Smooth muscle cell of the brain vasculature (primary cell): ENCODE data around the gene TCF12.
"Not testable (repeated sequence)": the region's sequence is repeated elsewhere in the genome, so short reads cannot be mapped to it uniquely, and the experiment has no call there.

Experiments used
- DNase-seq: peaks from one replicate; pipeline ENCODE4 v3.0.0-alpha.2; 2012; ENCODE audit warnings: low read depth, low spot score

The TCF12 gene

DNA sequence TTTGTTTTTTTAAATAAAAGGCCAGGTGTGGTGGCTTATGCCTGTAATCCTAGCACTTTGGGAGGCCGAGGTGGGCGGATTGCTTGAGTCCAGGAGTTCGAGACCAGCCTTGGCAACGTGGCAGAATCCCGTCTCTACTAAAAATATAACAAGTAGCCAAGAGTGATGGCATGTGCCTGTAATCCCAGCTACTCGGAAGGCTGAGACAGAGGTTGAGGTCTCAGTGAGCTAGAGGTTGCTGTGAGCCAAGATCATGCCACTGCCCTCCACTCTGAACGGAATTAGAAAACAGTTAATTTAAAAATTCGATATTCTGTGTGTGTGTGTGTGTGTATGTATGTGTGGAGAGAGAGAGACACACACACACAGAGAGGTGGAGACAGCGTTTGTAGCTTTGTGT is 58.8 kb downstream of the TCF12 start:
- no peak for DNase-seq

DNA sequence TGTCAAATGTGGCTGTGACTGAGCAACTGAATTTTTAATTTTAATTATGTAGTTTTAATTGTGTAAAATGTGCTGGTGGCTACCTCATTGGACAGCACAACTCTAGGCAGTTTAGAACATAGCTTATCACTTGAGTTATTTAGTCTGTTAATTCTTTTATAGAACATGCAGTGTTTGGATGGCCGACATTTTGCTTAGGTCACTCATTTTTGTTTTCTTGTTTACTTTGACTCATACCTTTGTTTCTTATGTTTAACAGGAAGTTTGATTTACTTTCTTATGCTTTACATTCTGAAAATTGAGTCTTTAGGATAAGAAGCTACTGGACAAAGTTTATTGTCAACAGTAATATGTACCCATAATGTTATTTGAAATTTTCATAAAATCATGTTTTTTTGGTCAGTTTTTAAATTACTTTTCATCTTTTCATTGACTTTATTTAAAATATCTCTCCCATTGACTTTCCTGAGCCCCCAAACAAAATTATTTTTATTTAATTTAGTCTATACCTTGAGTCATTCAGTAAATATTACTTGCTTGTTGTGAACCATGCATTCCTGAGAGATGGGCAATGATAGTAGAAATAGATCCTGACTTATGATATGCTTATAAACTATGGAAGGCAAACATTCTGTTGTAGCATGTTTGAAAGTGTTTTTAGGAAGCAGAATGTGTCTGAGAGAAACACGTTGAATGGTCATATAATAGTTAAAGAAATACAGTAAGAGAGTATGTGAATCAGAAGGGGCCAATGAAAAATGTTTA is 60.6 kb downstream of the TCF12 start:
- no peak for DNase-seq

DNA sequence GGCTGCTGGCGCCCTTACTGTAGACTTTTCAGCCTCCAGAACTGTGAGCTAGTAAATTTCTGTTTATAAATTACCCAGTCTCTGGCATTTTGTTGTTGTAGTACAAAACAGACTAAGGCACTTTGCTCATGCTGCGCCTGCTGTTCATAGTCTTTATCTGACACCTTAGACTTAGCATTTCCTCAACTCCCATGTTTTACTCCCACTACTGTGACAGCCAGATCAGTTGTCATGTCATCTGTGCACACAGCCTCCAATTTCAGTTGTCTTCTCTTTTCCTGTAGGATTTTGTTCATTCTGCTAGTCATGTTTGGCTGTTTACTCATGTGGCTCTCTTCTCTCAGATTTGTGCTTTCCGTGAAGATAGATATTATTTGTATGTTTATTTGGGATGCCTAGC is 62.0 kb downstream of the TCF12 start:
- no peak for DNase-seq

DNA sequence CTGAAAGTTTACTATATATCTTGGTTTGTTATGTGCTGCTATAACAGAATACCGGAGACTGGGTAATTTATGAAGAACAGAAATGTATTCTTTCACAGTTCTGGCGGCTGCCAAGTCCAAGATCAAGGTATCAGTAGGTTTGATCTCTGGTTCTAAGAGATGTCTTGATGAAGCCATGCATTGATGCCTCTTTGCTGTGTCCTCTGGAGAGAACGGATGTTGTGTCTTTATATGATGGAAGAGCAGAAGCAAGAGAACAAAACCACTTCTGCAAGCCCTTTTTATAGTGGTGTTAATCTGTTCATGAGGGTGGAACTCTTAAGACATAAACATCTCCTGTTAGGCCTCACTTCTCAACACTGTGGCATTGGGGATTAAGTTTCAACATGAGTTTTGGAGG is 62.7 kb downstream of the TCF12 start:
- no peak for DNase-seq

DNA sequence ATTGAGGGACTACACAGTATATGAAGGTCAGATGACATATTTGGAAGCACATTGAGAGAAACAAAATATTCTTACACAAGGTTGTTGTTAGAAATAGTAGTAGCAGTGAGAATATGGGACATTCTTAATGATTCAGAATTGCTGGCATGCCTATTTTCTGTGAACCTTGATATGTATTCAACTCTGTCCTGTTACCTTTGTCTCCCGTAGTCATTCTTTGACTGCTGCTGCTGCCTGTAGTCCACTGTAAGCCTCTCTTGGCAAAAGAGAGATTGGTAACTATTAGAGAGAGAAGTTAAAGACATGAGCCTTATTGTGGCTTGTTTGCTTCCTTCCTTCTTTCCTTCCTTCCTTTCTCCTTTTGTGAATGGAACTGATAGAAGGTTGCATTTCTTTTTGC is 64.5 kb downstream of the TCF12 start:
- no peak for DNase-seq

DNA sequence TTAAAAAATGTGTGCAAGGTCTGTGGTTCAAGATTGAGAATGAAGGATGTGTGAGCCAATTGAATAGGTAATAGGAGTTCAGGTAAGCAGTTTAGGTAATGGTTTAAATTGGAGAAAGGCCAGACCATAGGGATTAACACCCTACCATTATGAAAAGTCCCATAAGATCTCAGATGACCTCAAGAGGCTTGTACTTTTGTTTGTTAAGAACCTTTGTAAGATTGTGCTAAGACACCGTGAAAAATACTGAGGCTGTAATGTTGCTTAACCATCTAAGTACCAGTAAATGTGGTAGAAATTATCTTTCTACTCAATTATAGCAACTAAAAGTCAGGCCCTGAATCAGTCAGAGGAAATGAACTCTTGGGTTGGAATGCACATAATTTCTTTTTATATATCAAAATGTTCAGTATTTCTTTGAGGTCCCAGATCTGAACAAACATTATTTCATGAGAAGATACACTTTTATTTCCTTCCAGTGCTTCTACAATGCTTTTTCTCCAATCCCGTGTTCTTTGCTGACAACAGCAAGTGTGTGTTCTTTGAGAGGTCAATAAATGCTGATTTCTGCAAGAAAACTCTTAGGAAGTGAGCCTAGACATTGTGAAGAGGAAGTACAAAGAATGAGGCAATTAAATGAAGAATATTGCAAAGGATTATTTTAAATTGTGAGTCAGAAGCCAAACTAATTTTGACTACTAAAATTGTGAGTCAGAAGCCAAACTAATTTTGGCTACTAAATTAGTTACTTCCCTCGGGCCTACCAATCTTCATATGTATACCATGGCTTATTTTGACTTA is 66.4 kb downstream of the TCF12 start:
- no peak for DNase-seq

DNA sequence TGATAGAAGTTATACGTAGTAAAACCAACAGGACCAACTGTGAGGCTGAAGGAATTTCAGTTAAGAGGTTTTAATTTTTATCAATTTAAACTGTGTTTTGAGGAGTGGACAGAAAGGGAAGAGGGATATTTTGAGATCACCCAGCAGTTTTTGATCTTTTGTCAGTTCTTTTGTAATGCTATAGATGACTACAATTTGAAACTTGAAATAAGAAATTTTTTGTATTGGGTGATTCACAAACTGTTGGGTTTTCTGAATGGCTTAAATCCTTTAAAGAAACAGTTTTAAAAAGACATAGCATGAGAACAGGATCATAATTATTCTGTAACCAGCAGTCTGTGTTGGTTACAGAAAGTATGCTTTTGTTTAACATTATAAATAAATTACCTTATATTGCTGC is 67.4 kb downstream of the TCF12 start:
- no peak for DNase-seq

DNA sequence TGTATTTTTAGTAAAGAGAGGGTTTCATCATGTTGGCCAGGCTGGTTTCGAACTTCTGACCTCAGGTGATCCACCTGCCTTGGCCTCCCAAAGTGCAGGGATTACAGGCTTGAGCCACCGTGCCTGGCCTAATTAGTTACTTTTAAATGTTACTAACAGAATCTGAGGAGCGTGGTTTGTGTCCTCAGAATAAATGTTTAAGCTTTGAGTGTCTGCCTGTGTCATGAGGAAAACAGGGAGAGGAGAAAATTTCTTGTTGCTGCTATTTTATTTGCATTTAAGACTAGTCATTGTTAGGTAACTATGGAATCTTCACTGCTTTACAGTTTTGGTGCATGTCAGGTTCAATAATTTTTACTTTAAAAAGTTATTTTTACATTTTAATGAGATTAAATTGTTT is 68.8 kb downstream of the TCF12 start:
- DNase-seq = no peak

DNA sequence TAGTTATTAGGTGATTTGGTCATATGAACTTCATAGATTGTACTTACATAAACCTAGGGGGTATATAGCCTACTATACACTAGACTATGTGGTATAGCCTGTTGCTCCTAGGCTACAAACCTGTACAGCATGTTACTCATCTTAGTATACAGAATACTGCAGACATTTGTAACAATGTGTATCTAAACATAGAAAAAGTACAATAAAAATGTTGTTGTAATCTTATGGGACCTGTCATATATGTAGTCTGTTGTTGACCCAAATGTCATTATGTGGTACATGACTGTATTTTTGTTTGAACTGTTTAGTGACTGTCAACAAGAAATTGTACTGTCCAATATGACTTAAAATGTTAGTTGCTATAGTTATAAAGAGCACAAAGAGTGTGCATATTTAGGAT is 69.8 kb downstream of the TCF12 start:
- no peak for DNase-seq

DNA sequence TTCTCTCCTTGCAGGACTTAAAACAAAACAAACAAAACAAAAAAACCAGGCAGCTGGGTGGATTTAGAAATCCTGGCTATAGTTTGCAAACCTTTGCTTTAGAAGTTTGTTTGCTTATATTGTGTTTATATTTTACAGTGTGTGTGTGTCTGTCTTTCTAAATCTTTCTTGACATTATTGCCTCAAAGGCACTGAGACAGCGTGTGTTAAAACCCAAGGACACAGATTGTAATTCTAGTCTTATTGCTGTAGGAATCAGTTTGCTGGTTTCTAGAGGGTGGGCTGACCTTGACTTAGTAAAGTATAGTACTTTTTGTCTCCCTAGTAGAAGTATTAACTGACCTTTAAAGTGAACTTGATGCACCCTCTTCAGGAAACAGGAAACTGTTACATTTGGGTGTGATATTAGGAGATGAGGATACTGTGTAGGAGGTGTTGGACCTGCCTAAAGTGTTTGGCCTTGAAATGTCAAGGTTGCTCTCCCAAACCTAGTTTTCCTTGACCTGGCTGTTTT is 71.0 kb downstream of the TCF12 start:
- no peak for DNase-seq

DNA sequence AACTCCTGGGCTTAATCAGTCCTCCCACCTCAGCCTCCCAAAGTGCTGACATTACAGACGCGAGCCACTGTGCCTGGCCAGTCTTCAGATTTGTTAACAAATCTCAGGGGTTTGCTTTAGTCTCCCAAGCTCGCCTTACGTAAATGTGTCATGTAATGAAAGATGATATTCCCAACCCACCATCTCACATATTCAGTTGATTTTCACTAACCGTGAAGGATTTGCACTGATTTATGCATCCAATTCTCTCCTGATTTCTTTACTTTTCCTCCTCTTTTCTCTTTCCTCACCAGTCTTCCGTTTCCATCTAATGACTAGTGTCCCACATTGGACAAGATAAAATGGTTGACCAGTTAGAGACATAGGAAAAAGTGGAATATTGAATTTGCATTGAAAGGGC is 72.6 kb downstream of the TCF12 start:
- no peak for DNase-seq

DNA sequence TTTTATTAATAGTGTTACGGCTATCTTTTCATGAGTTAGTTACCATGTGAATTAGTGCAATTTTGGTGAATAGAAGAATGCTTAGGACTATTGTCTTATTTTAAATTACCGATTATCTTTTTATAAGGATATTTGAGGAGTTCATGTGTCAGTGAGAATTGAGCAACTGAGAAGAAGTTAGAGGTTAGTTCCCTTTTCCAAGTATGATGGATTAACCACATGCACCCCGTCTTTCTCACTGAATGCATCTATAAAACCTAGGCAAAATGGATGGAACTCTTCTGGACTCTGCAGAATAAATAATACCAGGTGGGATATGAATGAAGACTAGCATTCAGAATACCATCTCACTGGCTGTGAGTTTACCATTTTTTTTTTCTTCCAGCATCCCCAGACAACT is 74.3 kb downstream of the TCF12 start:
- no peak for DNase-seq

DNA sequence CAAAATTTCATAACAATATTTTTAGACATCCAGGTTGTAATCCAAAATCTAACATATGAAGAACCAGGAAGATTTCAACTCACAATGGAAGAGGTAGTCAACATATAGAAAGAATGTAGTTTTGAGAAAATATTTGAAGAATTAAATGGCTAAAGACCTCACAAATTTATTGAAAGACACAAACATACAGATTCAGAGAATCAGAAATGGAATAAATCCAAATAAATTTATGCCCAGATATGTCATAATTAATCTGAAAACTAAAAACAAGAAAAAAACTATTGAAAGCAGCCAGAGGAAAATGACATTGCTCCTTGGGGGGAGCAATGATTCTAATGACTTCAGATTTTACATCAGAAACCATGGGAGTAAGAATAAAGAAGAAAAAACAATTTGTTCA is 75.8 kb downstream of the TCF12 start:
- no peak for DNase-seq

DNA sequence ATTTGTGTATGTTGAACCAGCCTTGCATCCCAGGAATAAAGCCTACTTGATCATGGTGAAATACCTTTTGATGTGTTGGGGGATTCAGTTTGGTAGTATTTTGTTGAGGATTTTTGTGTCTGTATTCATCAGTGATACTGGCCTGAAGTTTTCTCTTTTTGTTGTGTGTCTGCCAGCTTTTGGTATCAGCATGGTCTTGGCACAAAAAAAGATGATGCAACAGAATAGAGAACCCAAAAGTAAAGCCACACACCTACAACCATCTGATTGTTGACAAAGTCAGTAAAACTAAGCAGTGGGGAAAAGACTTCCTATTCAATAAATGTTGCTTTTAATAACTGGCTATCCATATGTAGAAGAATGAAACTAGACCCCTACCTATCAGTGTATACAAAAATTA is 77.6 kb downstream of the TCF12 start:
- DNase-seq = no peak

DNA sequence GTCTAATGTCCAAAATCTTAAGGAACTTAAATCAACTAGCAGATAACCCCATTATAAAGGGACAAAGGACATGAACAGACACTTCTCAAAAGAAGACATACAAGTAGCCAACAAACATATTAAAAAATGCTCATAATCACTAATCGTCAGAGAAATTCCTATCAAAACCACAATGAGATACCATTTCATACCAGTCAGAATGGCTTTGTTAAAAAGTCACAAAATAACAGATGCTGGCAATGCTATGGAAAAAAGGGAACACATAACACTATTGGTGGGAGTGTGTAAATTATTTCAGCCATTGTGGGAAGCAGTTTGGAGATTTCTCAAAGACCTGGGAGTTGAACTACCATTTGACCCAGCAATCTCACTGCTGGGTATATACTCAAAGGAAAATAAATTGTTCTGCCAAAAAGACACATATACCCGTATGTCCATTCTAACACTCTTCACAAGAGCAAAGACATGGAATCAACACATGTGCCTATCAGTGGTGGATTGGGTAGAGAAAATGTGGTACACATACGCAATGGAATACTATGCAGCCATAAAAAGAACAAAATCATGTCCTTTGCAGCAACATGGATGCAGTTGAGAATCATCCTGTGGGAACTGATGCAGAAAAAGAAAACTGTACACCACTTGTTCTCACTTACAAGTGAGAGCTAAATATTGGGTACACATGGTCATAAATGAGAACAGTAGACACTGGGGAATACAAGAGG is 78.5 kb downstream of the TCF12 start:
- DNase-seq = no peak

DNA sequence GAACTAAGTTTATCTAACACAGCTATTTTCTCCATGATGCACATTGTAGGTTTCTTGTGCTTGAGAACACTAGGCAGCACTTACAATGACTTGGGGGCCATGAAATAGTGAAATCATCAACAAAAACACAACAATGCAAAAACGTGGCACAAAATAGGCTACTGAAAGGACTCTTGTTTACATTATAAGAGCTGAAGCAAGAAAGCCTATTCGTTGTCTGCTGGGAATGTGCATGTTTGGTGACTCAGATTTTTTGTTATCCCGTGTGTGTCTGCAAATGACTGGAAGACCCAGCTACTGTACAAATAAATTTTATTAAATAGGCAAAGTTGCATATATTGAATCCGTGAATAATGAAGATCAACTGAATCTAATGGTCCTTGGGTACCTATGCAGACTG is 85.0 kb downstream of the TCF12 start:
- DNase-seq = no peak

DNA sequence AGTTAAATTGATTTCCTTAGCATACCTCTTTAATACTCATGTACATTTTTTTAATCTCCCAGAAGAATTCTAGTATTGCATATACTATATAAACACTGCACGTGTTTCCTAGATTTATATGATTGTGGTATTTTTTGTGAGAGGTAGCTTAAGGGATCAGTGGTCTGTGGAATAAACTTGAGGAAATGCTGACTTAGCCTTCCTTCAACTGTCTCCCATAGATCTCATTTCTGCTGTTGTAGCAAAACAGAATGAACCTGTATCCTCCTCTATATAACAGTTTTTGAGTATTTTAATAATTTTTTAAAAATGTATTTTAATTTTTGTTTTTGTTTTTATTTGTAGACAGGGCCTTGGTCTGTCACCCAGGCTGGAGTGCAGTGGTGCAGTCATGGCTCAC is 86.8 kb downstream of the TCF12 start:
- DNase-seq = no peak

DNA sequence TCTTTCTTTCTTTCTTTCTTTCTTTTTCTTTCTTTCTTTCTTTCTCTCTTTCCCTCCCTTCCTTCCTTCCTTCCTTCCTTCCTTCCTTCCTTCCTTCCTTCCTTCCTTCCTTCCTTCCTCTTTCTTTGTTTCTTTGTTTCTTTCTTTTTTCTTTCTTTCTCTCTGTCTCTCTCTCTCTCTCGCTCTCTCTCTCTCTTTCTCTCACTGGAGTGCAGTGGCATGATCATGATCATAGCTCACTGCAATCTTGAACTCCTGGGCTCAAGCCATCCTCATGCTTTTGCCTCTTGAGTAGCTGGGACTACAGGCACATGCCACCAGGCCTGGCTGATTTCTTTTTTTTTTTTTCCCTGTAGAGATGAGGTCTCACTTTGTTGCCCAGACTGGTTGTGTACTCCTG is 89.4 kb downstream of the TCF12 start:
- not testable (repeated sequence) for DNase-seq

DNA sequence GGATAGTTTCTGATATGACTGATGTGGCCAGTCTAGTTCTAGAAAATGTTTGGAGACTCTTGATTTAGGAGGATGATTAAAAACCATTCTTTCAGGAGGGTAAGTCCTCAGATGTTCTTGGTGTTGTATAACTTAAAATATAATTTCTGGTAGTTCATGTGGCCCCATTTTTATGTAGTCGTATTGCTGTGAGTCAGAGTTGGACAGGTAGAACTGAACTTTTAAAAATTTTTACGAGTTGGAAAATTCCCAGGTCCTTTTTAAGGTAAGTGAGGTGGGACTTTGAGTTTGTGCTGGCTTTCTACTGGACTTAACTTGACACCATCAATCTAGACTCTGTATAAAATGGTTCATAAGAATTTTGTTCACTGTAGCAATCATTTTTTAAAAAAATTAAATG is 92.3 kb downstream of the TCF12 start:
- no peak for DNase-seq

DNA sequence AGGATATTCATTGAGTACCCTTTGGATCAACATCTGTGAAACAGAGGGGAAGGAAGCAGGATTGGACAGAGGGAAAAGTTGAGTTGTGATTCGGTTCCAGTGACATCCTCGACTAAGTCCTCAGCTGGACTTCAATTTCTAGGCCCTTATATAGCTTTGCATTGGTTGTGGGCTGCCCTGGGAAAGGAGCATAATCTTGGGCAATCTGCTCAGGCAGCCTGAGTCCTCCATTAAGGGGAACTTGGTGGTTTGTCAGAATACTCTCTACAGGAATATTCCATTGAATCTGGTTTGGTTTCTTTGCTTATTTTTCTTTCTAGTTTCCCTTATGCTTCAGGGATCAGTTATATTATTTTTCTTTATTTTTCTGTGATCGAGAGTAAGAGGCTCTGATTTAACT is 94.1 kb downstream of the TCF12 start:
- DNase-seq = no peak

DNA sequence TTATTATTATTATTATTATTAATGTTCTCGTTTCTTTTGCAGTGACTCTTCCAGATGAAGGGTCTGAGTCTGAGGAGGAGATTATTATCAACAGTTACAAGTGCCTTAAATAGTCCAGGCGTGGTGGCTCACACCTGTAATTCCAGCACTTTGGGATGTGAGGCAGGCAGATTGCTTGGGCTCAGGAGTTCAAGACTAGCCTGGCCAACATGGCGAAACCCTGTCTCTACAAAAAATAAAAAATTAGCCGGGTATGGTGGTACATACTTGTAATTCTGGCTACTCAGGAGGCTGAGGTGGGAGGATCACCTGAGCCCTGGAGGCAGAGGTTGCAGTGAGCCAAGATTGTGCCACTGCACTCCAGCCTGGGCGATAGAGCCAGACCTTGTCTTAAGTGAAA is 96.5 kb downstream of the TCF12 start:
- not testable (repeated sequence) for DNase-seq

DNA sequence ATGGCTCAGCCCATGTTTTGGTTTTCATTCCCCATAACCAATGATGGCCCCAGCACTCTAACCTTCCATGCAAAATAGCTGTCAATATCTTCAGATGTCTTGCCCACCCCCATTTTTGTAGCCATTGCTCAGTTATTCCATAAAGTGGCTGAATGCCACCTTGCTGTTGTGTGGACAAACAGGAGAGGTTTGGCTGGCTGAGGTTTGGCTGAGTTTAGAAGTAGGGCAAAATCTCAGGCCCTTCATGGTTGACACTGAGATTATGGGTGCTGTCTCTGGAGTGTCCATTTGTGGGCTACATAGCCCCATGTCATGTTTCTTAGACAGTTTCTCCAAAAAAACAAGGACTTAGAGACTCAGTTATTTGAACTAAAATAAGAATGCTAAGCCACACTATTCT is 96.9 kb downstream of the TCF12 start:
- no peak for DNase-seq
